ENCODE data around the gene NPAS4. TPM values are rescaled to one million over a fixed set of nuclear protein-coding genes. Genes with fewer than 3 reads are reported as not detected.

NPAS4 gene
- total and polyA plus RNA-seq, 9 of the 15 experiments (the other 6 are each of a cell fraction or from before 2014, with no cell fraction given), result not detected

DNA sequence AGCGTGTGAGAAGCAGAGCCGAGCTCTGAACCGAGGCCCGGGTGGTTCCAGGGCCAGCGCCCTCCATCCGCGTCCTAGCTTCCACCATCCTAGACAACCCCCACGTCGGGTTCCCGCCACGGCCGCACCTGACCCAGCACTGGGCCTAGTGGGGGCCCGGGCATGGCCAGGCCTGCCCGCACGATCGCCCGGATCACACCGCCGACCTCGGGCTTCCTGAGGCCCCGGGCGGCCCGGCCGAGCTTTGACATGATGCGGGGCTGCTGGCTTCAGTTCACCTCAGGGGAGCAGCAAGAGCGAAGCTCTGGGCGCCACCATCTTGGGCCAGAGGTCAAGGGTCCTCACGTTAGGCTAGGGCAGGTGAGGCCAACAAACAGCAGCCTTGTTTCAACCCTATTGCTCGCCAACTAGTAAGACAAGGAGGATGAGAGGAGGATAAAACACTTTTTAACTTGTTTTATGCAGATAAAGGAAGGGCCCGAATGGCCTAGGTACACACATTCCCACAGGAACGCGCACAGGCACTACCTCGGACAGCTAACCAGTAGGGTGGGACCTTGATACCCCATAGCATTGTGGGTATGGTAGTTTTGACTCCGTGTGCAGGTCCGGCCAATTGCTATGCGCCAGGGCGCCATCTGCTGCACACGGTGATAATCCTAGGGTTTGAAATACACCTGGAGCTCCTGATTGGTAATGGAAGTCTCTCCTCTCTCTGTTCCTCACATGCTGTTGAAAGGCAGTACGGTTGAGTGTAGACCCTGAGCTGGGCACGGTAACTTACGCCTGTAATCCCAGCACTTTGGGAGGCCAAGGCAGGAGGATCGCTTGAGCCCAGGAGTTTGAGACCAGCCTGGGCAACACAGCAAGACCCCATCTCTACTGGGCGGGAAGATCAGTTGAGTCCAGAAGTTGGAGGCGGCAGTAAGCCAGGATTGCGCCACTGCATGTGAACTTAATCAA is 17.9 kb downstream of the NPAS4 start, which contains the start of gene MRPL11 (continued):
- TF ChIP-seq, protein P1, sequence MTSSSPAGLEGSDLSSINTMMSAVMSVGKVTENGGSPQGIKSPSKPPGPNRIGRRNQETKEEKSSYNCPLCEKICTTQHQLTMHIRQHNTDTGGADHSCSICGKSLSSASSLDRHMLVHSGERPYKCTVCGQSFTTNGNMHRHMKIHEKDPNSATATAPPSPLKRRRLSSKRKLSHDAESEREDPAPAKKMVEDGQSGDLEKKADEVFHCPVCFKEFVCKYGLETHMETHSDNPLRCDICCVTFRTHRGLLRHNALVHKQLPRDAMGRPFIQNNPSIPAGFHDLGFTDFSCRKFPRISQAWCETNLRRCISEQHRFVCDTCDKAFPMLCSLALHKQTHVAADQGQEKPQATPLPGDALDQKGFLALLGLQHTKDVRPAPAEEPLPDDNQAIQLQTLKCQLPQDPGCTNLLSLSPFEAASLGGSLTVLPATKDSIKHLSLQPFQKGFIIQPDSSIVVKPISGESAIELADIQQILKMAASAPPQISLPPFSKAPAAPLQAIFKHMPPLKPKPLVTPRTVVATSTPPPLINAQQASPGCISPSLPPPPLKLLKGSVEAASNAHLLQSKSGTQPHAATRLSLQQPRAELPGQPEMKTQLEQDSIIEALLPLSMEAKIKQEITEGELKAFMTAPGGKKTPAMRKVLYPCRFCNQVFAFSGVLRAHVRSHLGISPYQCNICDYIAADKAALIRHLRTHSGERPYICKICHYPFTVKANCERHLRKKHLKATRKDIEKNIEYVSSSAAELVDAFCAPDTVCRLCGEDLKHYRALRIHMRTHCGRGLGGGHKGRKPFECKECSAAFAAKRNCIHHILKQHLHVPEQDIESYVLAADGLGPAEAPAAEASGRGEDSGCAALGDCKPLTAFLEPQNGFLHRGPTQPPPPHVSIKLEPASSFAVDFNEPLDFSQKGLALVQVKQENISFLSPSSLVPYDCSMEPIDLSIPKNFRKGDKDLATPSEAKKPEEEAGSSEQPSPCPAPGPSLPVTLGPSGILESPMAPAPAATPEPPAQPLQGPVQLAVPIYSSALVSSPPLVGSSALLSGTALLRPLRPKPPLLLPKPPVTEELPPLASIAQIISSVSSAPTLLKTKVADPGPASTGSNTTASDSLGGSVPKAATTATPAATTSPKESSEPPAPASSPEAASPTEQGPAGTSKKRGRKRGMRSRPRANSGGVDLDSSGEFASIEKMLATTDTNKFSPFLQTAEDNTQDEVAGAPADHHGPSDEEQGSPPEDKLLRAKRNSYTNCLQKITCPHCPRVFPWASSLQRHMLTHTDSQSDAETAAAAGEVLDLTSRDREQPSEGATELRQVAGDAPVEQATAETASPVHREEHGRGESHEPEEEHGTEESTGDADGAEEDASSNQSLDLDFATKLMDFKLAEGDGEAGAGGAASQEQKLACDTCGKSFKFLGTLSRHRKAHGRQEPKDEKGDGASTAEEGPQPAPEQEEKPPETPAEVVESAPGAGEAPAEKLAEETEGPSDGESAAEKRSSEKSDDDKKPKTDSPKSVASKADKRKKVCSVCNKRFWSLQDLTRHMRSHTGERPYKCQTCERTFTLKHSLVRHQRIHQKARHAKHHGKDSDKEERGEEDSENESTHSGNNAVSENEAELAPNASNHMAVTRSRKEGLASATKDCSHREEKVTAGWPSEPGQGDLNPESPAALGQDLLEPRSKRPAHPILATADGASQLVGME (CRISPR knock-in tag; IDR thresholded peaks at IDR 0.05), result peak; percentile 23; the same call in 1 of the 2 replicates
- TF ChIP-seq, protein P2, sequence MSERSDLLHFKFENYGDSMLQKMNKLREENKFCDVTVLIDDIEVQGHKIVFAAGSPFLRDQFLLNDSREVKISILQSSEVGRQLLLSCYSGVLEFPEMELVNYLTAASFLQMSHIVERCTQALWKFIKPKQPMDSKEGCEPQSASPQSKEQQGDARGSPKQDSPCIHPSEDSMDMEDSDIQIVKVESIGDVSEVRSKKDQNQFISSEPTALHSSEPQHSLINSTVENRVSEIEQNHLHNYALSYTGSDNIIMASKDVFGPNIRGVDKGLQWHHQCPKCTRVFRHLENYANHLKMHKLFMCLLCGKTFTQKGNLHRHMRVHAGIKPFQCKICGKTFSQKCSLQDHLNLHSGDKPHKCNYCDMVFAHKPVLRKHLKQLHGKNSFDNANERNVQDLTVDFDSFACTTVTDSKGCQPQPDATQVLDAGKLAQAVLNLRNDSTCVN (CRISPR knock-in tag; IDR thresholded peaks at IDR 0.05), result no peak
- no peak for TF ChIP-seq COPS2 (conservative IDR thresholded peaks at IDR 0.05)
- TF ChIP-seq STAT5A (IDR thresholded peaks at IDR 0.05; ENCODE audit: borderline replicate concordance, low read length), result peak; percentile 35; the same call in 1 of the 2 replicates
- no peak for TF ChIP-seq SRSF9 (IDR thresholded peaks at IDR 0.05; ENCODE audit: borderline replicate concordance, low read depth, low read length)
- TF ChIP-seq NFE2 (IDR thresholded peaks at IDR 0.05; ENCODE audit: low read depth), result peak; percentile 96
- TF ChIP-seq, protein P3, sequence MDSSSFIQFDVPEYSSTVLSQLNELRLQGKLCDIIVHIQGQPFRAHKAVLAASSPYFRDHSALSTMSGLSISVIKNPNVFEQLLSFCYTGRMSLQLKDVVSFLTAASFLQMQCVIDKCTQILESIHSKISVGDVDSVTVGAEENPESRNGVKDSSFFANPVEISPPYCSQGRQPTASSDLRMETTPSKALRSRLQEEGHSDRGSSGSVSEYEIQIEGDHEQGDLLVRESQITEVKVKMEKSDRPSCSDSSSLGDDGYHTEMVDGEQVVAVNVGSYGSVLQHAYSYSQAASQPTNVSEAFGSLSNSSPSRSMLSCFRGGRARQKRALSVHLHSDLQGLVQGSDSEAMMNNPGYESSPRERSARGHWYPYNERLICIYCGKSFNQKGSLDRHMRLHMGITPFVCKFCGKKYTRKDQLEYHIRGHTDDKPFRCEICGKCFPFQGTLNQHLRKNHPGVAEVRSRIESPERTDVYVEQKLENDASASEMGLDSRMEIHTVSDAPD (CRISPR knock-in tag; IDR thresholded peaks at IDR 0.05), result no peak
- TF ChIP-seq GTF2F1 (IDR thresholded peaks at IDR 0.05; ENCODE audit: low read depth, low read length), result 0 out of 2 replicates have a peak, but pooled peaks have one; percentile 8
- TF ChIP-seq GABPB1 (CRISPR knock-in tag; IDR thresholded peaks at IDR 0.05), result peak; percentile 80
- TF ChIP-seq PCBP2 (IDR thresholded peaks at IDR 0.05; ENCODE audit: low read depth, low read length, poor library complexity, severe bottlenecking), result no peak
- TF ChIP-seq BHLHE40 (IDR thresholded peaks at IDR 0.05; ENCODE audit: low read length), result peak; percentile 37; the same call in 1 of the 2 replicates
- peak; percentile 95 for TF ChIP-seq DACH1 (IDR thresholded peaks at IDR 0.05; ENCODE audit: partially characterized antibody)
- 0 out of 2 replicates have a peak, but pooled peaks have one; percentile 13 for TF ChIP-seq DPF2 (IDR thresholded peaks at IDR 0.05)
- TF ChIP-seq, protein P4, sequence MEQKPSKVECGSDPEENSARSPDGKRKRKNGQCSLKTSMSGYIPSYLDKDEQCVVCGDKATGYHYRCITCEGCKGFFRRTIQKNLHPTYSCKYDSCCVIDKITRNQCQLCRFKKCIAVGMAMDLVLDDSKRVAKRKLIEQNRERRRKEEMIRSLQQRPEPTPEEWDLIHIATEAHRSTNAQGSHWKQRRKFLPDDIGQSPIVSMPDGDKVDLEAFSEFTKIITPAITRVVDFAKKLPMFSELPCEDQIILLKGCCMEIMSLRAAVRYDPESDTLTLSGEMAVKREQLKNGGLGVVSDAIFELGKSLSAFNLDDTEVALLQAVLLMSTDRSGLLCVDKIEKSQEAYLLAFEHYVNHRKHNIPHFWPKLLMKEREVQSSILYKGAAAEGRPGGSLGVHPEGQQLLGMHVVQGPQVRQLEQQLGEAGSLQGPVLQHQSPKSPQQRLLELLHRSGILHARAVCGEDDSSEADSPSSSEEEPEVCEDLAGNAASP (IDR thresholded peaks at IDR 0.05), result no peak
